NCI-H1105 (cell line): ENCODE data around the gene AMER2.

Experiments
- DNase-seq: peaks from one replicate; lab custom pipeline; 2025; lab: John Stamatoyannopoulos, UW

The AMER2 gene

DNA sequence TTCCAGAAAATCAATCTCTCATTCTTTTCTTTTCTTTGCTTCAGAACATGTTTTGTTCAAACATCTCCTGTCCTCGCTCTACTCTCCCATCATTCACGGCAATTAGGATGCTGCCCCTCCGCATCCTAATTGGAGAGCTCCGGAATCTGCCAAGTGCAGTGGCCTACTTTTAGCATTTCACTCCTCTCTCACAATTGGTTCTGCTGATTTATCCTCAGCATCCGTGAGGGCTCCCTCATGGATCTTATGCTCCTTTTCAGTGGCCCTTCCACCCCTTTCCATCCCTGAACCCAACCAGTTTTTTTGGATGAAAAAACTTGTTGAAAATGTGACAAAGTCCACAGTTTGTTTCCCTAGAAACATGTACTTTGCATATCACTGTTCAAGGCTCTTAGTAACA is 22.4 kb downstream of the AMER2 start:
- DNase-seq: no peak

DNA sequence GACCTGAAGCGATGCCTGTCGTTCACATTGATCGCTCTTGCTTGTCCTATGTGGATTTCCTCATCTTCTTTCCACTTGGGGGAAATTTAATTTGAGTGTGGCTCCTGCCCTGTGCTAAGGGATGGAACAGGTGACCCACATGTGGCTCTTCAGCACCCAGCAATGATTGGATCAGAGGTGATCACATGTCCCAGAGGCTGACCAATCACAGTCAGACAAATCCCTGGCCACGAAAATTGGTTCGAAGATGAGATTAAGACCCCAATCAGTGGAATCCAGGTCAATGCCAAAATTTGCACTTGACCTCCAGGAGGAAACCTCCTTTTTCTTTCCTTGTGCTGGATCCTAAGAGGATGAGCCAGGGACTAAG is 23.7 kb downstream of the AMER2 start:
- DNase-seq: no peak

DNA sequence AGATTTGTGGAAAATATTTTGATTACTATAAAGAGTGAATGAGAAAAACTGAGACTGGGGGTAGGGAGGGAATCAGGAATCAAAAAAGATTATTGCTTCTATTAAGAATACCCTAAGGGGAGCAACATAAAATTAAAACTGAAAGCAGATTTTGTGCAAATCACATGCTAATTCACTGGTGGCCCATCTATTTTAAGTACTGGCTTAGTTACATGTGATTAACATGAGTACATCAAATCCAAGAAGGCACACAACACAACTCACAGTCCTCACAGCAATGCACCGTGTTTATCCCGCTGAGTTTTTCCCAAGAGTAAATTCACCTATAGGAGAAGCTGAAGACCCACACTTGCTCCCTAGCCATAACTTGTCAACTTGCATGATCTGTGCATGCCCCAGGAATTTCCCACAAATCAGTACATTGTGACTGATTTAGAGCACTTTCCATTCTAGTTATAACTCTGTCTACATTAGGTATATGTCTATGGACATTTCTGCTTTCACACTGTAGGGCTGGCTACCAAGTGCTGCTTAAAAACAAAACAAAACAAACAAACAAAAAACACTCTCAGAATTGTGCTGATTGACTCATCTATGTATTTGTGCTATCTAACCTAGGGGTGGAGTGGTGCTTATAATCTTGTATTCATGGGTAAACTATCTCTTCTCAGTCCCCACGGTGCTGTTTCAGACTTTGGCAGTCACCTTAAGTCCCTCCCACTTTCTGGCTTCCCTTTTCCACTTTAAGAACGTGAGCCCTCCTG is 24.3 kb downstream of the AMER2 start:
- no peak for DNase-seq

DNA sequence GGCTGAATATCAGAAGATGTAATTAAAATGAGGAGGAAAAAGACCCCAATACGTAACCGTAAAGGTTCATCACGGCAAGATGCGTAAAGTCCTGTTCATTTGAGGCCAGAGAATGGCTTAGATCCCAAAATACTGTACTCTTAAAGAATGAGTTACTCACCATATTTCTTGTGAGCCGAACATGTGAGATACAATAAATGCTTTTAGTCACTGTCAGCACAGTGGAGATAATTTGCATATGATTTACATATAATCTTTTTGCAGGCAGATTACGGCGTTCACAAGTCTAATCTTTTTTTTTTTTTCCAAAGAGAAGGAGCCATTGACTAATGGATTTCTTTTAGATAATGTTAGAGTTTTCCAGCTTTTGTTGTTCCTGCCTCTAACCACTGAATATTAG is 28.4 kb downstream of the AMER2 start:
- no peak for DNase-seq

DNA sequence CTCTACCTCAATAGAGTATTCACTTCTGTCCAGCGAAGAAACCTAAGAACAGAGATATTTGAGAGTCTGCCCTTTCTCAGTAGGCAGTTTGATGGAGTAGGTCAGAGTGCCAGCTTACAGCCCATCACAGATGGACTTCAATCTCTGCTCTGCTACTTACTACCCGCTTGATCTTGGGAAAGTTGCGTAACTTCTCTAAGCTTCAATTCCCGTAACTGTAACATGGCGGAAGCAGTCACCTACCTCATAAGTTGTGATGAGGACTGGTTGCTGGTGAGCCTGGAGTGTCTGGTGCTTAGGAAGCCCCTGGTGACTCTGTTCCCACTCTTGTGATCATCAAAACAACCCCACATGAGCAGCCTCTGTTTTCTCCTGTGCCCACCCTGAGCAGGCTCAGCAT is 31.0 kb downstream of the AMER2 start:
- DNase-seq: no peak

DNA sequence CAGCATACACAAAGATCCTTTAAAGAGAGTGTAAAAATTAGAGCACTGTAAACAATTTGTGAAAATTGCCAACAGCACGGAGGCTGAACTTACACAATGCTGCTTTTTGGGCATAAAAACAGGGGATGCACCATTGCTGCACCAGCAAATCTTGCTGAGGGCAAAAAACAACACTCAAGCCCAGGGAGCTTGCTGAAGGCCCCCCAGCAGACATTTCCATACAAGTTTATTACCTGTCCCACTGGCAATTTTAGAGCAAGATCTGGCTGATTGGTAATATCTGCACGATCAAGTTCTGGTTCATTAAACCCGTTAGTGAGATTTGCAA is 34.3 kb downstream of the AMER2 start:
- no peak for DNase-seq

DNA sequence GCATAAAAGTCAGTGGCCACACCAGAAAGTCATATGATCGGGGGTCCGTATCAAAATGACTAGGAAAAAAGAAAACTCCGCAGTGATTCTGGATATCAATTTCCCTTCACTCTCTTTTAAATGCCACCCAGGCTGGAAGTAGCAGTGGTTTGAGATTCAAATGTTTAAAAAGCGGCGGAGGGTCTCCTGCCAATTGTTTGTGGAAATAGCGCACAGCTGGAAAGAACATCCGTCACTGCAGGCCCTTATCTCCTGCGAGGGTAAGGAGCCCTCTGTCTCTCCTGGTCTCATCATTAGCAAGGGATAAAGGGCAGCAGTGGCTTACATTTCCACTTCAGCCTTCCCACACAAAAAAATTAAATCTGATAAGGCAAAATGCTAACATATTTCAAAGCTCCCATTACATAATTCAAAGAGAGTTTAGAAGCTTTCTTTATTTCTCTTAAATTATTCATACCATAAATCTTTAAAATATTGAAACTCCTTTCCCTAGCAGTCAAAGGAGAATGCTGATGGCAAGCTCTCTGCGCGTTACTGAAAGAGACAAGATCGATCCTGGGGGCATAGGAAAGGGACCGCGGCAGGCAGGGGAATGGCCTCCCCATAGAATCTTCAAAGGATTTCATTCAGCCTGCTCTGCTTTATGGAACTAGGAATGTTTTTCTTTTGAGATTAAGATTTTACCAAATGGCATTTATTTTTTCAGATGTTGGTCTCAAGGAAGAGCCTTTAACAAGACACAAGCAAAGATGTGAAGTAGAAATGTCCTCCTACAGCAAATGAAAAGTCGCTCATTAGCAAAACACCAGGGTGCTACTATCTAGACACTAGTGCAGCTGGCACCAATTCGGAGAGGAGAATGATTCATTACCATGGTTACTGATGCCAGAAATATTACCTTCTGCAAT is 35.0 kb downstream of the AMER2 start:
- no peak for DNase-seq

DNA sequence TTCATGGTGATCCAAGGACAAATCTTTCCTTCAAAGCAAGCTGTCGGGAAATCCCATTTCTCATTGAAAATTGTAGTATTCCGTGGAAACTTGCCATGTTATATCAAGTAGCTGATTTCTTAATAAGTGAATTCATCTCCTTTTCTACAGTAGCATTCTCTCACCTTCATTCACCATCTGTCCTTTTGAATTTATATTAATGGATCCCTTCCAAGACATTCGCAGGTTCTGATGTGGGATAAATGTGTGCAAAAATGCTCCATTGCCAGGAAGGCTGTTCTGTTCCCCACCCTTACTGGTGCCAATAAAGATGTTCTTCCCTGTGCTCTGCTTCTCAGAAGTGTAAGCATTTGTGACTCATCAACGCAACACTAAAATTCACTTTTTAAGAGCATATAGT is 36.2 kb downstream of the AMER2 start:
- no peak for DNase-seq

DNA sequence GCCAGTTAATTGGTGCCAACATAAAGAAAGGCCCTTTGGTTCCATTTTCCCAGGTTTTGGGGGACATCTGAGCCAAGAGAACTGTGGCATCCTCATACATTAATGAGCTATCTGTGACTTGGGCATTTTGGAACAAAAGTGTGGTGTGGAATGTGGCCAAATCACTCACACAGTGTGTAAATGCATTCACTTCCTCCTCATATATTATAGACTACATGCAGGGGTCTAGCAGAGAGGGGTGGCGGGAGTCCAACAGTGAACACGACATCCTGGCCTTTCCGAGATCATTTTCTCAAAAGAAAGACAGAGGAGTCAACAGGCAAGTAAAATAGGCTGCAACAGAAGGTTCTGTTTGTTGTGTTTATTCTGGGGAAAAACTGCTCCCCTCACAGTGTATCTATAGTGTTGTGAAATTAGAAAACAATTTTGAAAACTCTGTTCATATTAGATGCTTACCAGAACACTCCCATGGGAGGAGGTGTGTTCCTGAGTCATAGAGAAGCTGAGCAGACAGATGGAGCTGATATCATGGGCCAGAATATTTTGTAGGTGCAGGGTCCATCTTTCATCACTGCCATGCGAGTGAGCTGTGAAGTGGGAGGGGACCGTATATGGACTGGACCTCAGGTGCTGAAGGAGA is 39.2 kb downstream of the AMER2 start:
- no peak for DNase-seq

DNA sequence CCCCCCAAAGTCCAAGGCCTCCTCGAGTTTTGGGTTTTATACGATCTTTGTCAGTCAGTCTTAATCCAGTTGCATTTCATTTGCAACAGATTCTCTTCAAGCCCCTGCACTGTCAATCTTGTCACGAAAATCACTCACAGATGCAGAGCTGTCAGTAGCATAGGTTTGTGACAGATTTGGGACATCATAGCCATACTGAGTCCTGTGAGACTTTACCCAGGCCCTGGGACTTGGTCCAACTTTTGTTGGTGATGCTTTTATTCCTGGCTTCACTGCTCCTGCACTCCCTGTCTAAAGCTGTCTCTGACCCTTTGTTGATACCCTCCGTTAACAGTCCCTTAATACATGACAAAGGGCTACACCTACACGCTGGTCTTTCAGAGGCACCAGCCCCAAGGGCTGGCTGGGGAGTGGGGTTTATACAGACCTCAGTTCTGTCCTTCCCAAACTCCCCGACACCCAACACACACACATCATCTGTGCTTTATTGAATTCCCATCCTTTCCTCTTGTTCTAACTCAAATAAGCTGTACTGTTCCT is 40.1 kb downstream of the AMER2 start:
- DNase-seq: no peak

DNA sequence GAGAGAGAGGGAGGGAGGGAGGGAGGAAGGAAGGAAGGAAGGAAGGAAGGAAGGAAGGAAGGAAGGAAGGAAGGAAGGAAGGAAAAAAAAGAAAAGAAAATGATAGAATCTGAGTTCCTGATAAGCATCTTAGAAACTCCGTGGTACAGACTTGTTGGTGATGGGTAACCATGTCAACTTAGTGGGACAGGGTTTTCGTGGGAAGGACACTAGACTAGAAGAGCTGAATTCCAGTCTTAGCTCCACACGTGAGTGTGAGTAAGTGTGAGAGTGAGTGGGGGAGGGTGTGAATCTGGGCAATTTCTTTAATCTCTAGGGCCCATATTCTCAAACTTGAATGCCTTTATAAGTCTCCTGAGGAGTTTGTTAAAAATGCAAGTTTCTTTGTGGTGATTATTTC is 41.1 kb downstream of the AMER2 start:
- DNase-seq: no peak

DNA sequence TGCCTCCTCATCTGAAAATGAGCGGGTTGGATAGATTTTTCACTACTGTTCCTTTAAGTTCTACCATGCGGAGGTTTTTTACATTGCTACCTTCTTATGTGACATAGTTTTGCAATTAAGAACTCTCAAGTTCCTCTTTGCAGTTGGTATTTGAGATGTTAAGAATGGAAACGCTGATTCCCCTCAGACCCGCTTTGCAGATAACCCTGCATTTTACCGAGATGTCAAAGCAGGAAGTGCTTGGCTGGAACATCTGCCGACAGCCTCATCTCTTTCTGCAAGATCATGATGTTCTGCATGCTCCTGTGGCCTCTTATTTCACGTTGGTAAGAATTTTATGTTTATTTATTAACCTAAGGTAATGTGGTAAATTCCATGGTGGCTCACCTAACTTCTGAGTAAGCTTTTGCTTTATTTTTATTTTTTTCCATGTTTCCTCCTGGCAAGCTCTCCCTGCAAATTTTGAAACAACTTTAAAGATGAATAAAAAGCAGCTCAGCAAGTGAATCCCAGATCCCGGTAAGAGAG is 53.6 kb downstream of the AMER2 start:
- no peak for DNase-seq

DNA sequence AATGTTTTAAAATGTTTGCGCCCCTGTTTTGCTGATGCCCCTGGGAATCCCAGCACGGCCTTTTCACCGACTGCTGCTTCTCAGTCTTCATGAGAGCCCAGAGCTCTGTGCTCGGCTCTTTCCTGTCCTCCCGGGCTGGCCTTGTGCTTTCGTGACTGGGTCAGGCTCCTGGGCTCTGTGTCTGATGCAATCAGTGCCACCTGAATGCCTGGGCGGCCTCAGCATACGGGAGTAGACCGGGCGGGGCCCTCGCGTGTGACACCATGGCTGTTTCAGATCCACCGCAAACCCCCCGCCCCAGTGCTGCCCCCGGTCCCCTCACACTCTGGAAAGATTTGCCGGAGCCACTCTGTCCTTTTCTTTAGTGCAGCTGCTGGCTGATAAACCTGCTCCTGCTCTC is 54.8 kb downstream of the AMER2 start:
- no peak for DNase-seq

DNA sequence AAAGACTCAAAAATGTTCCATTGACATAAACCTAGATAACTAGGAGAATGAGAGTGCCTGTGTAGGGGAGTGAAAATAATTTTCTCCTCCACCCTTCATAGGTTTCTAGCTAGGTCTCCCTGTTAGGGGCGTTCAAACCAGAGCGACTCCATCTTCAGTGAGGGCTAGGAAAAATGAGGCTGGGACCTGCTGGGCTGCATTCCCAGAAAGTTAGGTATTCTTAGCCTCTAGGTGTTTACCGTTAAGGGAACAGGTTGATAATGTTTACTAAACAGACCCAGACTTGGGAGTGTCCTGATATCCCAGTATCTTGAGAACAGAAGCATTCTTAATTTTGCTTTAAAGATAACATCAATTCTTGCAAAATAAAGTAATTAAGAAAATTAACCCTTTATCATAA is 56.0 kb downstream of the AMER2 start:
- no peak for DNase-seq

DNA sequence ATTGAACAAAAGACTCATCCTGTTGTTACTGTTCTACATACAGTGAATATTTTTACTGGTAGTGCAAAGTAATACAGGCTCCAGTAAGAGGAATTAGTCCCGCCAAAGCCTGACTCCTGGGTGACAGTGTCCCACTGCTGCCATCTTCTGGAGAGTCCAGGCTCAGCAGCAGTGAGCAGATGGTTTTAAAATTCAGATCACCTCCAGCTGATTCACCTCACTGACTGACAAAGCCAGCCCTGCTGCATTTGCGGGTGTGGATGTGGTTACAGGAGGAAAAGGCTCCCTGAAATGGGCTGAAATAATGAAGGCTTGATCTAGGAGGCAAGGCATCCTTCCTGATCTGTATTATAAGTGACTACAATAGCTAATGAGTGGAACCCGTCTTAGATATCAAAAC is 57.9 kb downstream of the AMER2 start:
- peak; percentile 33 for DNase-seq

DNA sequence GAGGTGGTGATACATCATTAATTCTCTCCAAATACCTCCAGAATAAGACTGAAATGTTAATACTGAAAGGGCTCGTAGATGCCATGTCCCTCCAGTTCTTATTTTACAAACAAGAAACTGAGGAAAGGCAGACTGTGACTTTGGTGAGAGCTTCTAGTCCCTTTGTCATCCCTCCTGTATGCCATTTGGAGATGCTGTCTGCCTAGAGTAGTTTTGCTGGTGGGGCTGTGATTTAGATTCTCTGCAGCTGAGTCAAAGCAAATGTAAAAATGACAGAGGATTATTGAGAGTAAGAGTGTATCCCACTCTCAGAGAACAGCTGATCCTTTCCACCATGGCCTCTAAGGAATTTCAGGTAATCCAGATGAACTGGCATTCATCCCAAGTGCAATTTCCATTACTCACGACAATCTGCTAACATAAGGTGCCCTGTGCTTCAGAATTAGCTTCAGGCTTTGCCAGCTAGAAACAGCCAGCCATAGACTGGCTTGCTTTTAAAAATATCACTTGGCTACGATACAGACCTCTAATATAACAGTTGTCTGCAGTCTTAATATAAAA is 59.3 kb downstream of the AMER2 start:
- no peak for DNase-seq
